ENCODE results near the gene GPC5.

Gene GPC5

GRCh38 chr13:91592056-91593014 is 193.9 kb downstream of the GPC5 start:
- no peak for DNase-seq (ENCODE audit: low read depth in 2 of 2)

DNA sequence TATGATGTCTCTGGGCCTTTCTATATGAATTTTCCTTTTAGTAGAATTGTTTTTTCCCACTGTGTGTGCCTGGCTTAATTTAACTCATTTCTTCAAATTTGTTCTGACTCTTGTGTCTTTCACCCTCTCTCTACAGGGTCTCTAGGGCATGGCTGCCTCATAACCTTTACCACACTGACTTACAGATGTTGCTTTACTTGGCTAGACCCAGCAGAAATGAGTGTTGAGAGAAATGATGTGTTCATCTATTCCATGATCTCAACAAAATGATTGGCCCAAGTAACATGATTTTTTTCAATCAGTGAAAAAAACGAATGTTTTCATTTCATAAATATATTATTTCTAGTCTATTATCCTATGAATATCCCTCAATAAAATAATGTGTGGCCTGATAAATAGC is 195.0 kb downstream of the GPC5 start:
- no peak for DNase-seq (ENCODE audit: low read depth in 2 of 2)

DNA sequence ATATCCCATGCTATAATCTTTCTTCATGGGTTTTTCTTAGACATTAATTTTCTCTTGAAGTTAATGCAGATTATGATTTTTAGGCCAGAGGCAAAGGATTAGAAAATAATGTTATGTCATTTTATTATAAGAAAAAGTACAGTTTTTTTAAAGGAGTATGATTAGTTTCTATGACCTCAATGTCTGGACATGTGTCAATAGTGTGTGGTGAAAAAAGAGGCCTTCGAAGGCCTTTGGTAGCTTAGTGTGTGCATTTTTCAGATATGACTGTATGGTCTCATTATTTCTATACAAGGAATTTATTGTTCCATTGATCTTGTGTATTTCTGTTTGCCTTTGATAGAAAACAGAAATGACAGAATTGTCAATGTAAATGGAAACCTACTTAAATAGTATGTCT is 195.6 kb downstream of the GPC5 start:
- DNase-seq (ENCODE audit: low read depth in 2 of 2), result no peak

DNA sequence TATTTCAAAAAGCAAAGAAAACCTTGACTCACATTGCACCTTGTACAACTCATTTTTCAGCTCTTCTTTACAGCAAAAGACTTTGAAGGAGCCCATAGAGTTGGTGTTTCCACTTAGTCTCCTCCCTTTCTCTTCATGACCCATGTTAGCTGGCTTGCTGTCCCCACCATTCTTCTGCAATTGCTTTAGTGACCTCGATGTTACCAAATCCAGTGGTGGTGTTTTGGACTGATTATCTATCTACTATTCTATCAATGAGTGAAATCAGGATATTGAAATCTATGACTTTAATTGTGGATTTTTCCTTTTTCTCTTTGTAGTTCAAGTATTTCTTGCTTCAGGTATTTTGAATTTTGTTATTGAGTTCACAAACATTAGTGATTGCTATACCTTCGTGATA is 197.3 kb downstream of the GPC5 start:
- no peak for DNase-seq (ENCODE audit: low read depth in 2 of 2)

DNA sequence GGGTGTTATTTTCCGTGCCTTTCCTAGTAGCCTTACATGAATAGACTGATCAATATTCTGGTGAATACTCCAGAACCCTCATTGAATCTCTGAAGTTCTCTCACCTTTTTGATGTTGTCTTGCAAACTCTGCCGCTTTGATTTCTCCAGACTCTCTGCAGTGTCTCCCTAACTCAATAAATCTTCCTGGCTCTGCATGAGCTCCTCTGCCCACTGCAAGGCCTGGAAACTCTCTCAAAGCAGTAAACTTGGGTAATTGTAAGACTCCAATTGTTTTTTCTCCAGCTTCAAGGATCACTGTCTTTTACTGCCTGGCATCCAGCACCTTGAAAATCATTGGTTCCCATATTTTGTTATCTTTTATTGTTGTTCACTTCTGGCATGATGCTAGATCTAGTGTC is 198.4 kb downstream of the GPC5 start:
- no peak for DNase-seq (ENCODE audit: low read depth in 2 of 2)

GRCh38 chr13:91598655-91599054 is 200.2 kb downstream of the GPC5 start:
- no peak for DNase-seq (ENCODE audit: low read depth in 2 of 2)

DNA sequence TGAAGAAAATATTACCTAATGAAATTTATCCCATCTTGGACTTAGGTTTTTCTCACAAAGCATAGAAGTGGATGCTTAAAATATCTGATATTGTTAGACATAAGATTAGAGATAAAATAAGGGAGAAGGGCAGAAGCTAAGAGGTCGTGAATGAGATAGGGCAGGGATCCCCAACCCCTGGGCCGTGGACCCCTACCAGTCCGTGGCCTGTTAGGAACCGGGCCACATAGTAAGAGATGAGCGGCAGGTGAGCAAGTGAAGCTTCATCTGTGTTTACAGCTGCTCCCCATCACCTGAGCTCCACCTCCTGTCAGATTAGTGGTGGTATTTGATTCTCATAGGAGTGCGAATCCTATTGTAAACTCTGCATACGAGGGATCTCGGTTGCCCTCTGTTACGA is 202.9 kb downstream of the GPC5 start:
- DNase-seq (ENCODE audit: low read depth in 2 of 2), result no peak

DNA sequence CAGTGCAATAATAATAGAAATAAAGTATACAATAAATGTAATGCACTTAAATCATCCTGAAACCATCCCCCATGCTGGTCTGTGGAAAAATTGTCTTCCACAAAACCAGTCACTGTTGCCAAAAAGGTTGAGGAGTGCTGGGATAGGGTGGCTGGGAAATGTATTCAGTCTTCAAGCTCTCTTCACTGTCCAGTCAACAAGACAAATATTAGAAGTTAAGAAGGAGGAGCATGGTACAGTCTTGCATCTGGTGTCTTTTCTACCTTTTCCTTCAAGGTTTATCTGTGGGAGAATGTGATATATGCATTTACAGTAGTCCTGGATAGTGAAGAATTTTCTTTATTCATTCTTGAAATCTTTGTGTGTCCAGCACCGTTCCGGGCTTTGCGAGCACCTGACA is 203.4 kb downstream of the GPC5 start:
- DNase-seq (ENCODE audit: low read depth in 2 of 2), result no peak

GRCh38 chr13:91609353-91609752 is 210.9 kb downstream of the GPC5 start:
- DNase-seq (ENCODE audit: low read depth in 2 of 2), result no peak

DNA sequence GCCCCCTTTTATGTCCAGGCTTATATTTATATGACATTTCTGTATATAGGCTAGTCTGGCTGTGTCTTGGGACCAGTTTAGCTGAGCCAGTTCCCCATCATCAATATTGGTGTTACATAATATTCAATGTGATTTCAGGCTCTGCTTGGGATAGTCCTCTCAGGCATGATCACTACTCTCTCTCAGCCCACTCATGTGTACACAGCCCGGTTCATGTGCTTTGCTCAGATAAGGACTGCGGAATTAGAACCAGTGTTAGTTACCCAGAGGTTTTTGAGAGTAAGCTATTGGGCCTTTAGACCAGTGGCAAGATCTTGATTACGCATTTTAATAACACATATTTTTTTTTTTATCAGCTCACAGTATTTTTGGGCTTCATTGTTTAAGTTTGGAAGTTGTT is 219.9 kb downstream of the GPC5 start:
- no peak for DNase-seq (ENCODE audit: low read depth in 2 of 2)

DNA sequence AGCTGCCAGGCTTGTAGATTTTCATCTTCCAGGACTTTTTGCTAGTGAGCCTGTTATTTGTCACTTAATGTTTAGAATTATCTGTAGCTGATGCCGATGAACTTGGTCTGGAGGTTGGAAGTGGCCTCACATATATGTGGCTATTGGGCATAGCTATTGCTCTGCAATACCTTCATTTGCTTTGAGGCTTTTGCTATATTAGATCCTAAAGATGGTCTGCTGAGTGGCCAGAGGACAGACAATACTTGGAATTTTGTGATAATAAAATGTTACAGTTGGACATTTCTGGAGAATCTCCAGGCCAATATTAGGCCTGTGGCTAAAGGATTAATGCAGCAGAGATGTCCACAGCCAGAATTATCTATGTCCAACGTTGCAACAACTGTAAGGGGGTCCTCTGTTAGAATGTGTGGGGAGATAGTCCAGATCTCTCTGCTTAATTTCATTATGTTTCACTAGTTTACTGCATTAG is 222.3 kb downstream of the GPC5 start:
- no peak for DNase-seq (ENCODE audit: low read depth in 2 of 2)

- no peak for DNase-seq (ENCODE audit: low read depth in 2 of 2)
These were observed 222.7 kb downstream of the GPC5 start for GRCh38 chr13:91621161-91621560.

- DNase-seq (ENCODE audit: low read depth in 2 of 2), result no peak
These were observed 223.5 kb downstream of the GPC5 start for GRCh38 chr13:91621963-91622362.

DNA sequence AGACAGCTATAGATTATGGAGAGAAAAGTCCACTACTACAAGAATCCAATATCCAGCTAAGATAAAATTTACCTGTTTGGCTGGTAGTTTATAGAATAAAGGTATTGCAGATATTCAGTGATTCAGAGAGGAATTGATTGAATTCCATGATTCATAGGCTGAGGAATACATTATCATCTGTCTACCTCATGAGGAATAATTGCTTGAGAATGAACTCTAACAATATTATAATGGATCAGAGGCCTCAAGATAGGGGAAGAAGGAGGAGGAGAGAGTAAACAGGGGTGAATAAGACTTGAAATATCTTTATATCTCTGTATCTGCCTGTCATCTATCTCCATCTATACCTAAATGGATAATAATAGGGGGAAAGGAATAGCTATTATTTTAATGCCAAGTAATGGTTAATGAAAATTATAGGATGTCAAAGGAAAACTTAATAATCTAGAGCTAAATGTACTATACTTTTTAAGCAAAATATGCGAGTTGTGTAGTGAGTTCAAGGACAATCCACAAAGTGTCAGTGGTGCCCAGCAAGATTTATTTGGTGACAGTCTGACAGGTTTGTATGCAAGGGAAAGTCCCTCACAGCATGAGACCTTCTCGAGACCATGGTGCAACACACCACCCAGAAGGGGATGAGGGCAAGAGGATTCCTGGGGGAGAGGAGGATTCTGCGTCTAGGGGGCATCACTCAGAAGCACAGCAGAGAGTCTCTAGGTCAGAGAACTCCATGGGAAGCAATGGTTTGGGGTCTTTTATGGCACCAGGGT is 224.5 kb downstream of the GPC5 start:
- DNase-seq (ENCODE audit: low read depth in 2 of 2), result no peak

DNA sequence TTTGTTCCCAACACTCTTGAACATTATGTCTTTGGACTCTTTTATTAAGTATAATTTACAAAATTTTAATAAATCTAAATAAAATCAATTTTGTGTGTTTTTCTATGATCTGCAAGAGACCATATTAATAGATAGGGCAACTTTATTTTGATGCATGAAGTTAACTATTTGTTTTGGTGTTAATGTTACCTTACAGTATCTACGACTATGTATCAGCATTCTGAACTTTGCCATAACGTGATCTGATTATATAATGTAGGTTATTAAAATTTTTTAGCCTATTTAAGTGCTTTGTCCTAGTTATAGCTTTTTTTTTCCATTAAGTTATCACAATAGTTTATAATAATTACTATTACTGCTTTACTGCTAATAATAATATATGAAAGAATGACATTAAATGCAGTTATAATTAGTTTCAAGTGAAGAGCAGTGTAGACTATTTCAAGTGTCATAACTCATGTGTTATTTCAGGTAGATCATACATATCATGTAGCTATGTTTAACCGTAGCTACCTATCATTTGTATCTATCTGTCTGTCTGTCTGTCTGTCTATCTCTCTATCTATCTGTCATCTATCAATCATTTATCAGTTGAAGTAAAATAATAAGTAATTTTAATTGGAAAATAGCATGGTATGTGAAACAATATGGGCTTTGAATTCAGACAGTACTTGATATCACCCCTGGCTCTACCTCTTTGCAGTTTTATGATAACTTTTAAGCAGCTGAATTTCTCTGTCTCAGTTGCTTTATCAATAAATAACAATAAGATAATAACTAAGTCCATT is 229.7 kb downstream of the GPC5 start:
- DNase-seq (ENCODE audit: low read depth in 2 of 2), result no peak

DNA sequence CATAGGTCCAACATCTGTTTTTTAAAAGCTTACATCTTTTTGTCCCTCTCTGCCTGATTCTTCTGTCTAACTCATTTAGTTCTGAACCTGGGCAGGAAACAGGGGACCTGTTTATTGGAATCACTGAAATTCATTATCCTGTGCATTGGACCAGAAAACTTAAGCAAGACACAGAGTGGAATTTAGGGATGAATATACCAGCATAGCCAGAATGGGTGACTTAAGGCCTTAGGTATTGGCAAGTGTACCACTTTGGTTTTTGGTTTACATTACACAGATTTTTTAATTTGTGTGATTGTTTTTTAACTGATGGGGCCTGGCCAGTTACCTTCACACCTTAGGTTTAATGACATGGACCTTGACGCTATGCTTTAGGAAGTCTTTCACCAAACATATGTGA is 232.5 kb downstream of the GPC5 start:
- DNase-seq (ENCODE audit: low read depth in 2 of 2), result no peak

- DNase-seq (ENCODE audit: low read depth in 2 of 2), result no peak
These were observed 233.7 kb downstream of the GPC5 start for GRCh38 chr13:91632086-91632485.

DNA sequence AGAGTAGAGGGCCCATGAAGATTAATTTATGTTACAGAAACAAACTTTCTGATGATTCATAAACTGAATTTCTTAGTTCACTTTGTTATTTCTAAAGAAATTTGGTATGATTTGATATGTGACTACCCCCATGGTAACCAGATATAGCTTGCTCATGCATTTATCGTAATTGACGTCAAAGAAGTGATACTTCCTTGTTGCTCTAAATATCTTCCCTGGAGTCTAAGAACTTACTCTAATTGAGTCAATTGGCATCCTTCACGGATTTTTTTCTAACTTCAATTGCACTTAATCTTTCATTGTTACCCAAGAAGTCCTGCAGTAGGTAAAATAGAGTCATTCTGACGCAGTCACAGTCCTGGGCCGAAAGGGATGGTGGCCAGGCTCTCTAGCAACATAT is 240.9 kb downstream of the GPC5 start:
- no peak for DNase-seq (ENCODE audit: low read depth in 2 of 2)

DNA sequence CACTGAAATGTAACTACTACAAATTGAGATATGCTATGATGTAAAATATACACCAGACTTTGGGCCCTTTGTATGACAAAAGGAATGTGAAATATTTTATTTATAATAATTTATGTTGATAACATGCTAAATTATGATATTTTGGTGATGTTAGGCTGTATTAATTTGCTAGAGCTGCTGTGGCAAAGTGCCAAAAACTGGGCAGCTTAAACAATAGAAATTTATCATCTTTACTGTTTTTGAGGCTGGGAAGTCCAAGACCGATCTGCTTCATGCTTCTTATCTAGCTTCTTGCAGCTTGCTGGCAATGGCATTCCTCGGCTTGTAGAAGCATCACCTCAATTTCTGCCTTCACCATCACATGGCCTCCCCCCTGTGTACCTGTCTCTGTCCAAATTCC is 245.0 kb downstream of the GPC5 start:
- DNase-seq (ENCODE audit: low read depth in 2 of 2), result no peak

DNA sequence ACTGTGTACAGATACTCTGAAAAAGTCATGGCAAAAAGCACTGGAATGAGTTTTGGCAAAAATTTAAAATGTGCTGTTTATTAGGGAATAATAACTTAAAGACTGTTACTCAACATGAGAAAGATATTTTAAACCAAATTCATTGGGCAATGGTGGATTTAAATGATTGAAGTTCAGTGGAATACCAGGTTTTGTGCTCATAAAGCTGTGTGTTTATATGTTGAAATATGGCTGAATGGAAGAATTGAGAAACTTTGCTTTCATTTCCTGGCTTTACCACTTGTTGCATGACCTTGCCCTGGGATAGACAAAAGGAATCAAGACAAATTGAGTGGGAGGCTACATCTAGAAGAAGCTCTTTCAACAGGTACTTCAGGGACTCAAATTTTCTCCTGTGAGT is 246.4 kb downstream of the GPC5 start:
- DNase-seq (ENCODE audit: low read depth in 2 of 2), result no peak

DNA sequence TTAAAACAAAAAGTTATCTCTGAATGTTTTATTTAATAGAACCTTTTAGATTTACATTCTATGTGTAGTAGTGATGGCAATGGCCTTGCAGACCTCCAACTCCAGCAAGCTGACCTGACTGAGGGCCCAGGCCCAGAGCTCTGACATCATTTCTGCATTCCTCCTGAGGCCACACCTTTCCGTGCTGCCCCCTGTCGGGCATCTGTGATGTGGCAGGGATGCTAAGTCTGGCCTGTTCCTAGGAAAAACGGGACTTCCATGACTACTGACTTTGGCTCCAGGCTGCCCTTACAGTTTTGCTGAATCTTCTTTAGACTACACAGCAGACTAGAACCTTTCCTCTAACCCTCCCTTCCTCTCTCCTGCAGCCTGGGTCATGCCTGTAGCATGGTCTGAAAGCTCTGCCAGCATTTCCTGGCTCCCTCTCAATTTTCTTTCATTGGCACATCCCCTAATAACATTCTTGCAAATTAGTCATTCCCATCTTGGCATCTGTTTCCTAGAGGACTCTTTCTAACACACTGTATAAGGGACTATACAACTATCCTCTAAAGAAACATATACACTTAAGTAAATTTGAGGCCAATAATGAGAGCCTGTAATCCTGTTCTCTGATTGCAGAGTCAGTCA is 249.1 kb downstream of the GPC5 start:
- DNase-seq (ENCODE audit: low read depth in 2 of 2), result no peak

DNA sequence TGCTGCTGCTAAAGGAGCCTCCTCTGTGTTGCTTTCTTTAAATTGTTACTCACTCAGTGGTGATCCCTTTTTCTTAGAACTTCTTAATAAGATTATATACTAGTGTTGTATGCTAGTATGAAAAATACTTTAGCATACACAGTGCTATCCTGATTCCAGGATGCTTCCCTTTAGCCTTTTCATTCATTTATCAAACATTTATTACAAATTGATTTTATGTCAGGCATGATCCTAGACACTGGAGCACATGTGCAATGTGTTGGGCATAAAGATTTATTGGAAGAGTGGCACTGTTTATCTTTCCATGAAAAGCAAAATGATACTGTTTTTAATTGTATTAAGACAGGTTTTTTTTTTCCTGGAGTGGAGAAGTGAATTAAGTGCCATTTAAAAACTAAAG is 249.6 kb downstream of the GPC5 start:
- DNase-seq (ENCODE audit: low read depth in 2 of 2), result no peak
